Mesenchymal stem cell (in vitro differentiated cells and primary cell): Measurements from ENCODE around the gene CCSER1.

Experiments
- DNase-seq: peaks from one replicate; pipeline ENCODE4 v3.0.0-alpha.2; 2013
- H2AFZ ChIP-seq: one replicate; pipeline ENCODE4 v1.6.1; 2013; ENCODE audit warnings: low read depth, mild to moderate bottlenecking, control low read depth, inconsistent platforms, low read length, moderate library complexity
- H2AK5ac ChIP-seq: 2 replicates; pipeline ENCODE4 v1.6.1; 2013; ENCODE audit warnings: low read length, moderate library complexity, mild to moderate bottlenecking, inconsistent platforms; ENCODE audit not compliant: severe bottlenecking
- H2BK120ac ChIP-seq: one replicate; pipeline ENCODE4 v1.6.1; 2013; ENCODE audit warnings: low read depth, mild to moderate bottlenecking, inconsistent platforms, low read length, moderate library complexity
- H2BK12ac ChIP-seq, 2 experiments: one replicate each; pipeline ENCODE4 v1.6.1; 2013; ENCODE audit warnings: inconsistent platforms in 2 of 2, low read length in 2 of 2, mild to moderate bottlenecking in 2 of 2, moderate library complexity in 2 of 2, control low read depth in 1 of 2
- H2BK15ac ChIP-seq: one replicate; pipeline ENCODE4 v1.6.1; 2013; ENCODE audit warnings: mild to moderate bottlenecking, low read depth, inconsistent platforms; ENCODE audit not compliant: poor library complexity, severe bottlenecking
- H2BK5ac ChIP-seq: 2 replicates; pipeline ENCODE4 v1.6.1; 2013; ENCODE audit warnings: low read depth, mild to moderate bottlenecking, low read length, control low read depth, inconsistent platforms; ENCODE audit not compliant: poor library complexity, severe bottlenecking
- H3K14ac ChIP-seq, 2 experiments: one replicate each; pipeline ENCODE4 v1.6.1; 2013; ENCODE audit warnings: inconsistent platforms in 2 of 2, low read length in 2 of 2, control low read depth in 1 of 2, mild to moderate bottlenecking in 1 of 2, moderate library complexity in 1 of 2
- H3K18ac ChIP-seq, 2 experiments: one replicate each; pipeline ENCODE4 v1.6.1; 2013; ENCODE audit warnings: inconsistent platforms in 2 of 2, low read length in 2 of 2, control low read depth in 1 of 2, low read depth in 1 of 2, mild to moderate bottlenecking in 1 of 2
- H3K23ac ChIP-seq, 2 experiments: one replicate each; pipeline ENCODE4 v1.6.1; 2013; ENCODE audit warnings: inconsistent platforms in 2 of 2, low read length in 2 of 2, mild to moderate bottlenecking in 2 of 2, moderate library complexity in 2 of 2, control low read depth in 1 of 2
- H3K27ac ChIP-seq: 2 replicates; pipeline ENCODE4 v1.5.1; 2013; ENCODE audit warnings: mild to moderate bottlenecking, moderate library complexity, low read length, control low read depth, inconsistent platforms; ENCODE audit not compliant: poor library complexity, severe bottlenecking
- H3K27me3 ChIP-seq, 2 experiments: 2 replicates each; pipeline versions ENCODE4 v1.6.1 to v1.7.0; 2013; ENCODE audit warnings: low read length in 2 of 2, mild to moderate bottlenecking in 2 of 2, moderate library complexity in 2 of 2, control low read depth in 1 of 2, inconsistent platforms in 1 of 2; ENCODE audit not compliant: control insufficient read depth in 1 of 2, insufficient read depth in 1 of 2
- H3K36me3 ChIP-seq, 2 experiments: 2 replicates each; pipeline versions ENCODE4 v1.6.1 to v1.7.0; 2013; ENCODE audit warnings: low read length in 2 of 2, control low read depth in 1 of 2, inconsistent platforms in 1 of 2, low read depth in 1 of 2, mild to moderate bottlenecking in 1 of 2; ENCODE audit not compliant: insufficient read depth in 2 of 2, control insufficient read depth in 1 of 2
- H3K4ac ChIP-seq, 2 experiments: one replicate each; pipeline ENCODE4 v1.6.1; 2013; ENCODE audit warnings: inconsistent platforms in 2 of 2, low read length in 2 of 2, mild to moderate bottlenecking in 2 of 2, moderate library complexity in 2 of 2, control low read depth in 1 of 2, low read depth in 1 of 2
- H3K4me1 ChIP-seq: 2 replicates; pipeline ENCODE4 v1.6.1; 2013; ENCODE audit warnings: low read depth, low read length, control low read depth; ENCODE audit not compliant: control insufficient read depth, insufficient read depth
- H3K4me2 ChIP-seq: 2 replicates; pipeline ENCODE4 v1.6.1; 2013; ENCODE audit warnings: low read length, mild to moderate bottlenecking, inconsistent platforms; ENCODE audit not compliant: poor library complexity, severe bottlenecking
- H3K4me3 ChIP-seq, 2 experiments: 2 replicates each; pipeline versions ENCODE4 v1.5.1 to v1.7.0; 2013; ENCODE audit warnings: low read length in 2 of 2, mild to moderate bottlenecking in 2 of 2, control low read depth in 1 of 2, low read depth in 1 of 2; ENCODE audit not compliant: insufficient read depth in 1 of 2
- H3K79me1 ChIP-seq: replicated peaks from 2 replicates; pipeline ENCODE4 v1.6.1; 2013; ENCODE audit warnings: mild to moderate bottlenecking, control low read depth, low read length, inconsistent platforms; ENCODE audit not compliant: poor library complexity, severe bottlenecking
- H3K9ac ChIP-seq: 2 replicates; pipeline ENCODE4 v1.7.0; 2013; ENCODE audit warnings: mild to moderate bottlenecking, low read length, moderate library complexity
- H3K9me3 ChIP-seq: 2 replicates; pipeline ENCODE4 v1.7.0; 2013; ENCODE audit warnings: mild to moderate bottlenecking, low read length; ENCODE audit not compliant: control insufficient read depth
- H4K8ac ChIP-seq: one replicate; pipeline ENCODE4 v1.6.1; 2013; ENCODE audit warnings: inconsistent platforms, mild to moderate bottlenecking, low read length, moderate library complexity
- H4K91ac ChIP-seq: one replicate; pipeline ENCODE4 v1.6.1; 2013; ENCODE audit warnings: mild to moderate bottlenecking, low read length, inconsistent platforms
- WGBS: methylation state at CpG from one replicate; pipeline ENCODE4 v1.1.7; 2013; ENCODE audit warnings: mixed read lengths; 5-methylcytosine and 5-hydroxymethylcytosine counted together

The CCSER1 gene

DNA sequence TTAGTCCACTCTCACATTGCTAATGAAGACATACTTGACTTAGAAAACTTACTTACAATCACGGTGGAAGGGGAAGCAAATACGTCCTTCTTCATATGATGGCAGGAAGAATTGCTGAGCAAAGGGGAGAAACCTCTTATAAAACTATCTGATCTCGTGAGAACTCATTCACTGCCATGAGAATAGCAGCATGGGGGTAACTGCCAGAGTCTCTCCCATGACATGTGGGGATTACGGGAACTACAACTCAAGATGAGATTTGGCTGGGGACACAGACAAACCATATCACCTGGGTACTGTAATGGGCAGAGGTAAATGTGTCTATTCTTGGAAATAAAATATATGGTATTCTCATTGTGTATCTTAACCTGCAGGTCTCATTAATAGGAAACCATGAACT is 1464.9 kb downstream of the CCSER1 start:
- Histone ChIP-seq H3K27ac (no peak overlapping the region), H3K4me3 (no peak overlapping the region), H3K9me3 (no peaks in the 10 kb centered on the region), H2AFZ (no peak overlapping the region), H4K91ac (no peak overlapping the region), H3K14ac (no peak overlapping the region), H3K4me2 (no peak overlapping the region), H2AK5ac (no peak overlapping the region), H2BK120ac (no peak overlapping the region), H2BK15ac (no peak overlapping the region), H3K9ac (no peak overlapping the region), H3K23ac (no peak overlapping the region), H3K27me3 (no peaks in the 10 kb centered on the region), H3K4me1 (no peaks in the 10 kb centered on the region), H3K79me1 (no peaks in the 10 kb centered on the region), H3K36me3 (no peaks in the 10 kb centered on the region), H4K8ac (no peak overlapping the region), H2BK5ac (no peak overlapping the region), H2BK12ac (no peak overlapping the region), H3K4ac (no peak overlapping the region), H3K18ac (no peak overlapping the region)
- WGBS: 77% methylated on average over 4 of the region's 4 CpGs
- no peak for DNase-seq

DNA sequence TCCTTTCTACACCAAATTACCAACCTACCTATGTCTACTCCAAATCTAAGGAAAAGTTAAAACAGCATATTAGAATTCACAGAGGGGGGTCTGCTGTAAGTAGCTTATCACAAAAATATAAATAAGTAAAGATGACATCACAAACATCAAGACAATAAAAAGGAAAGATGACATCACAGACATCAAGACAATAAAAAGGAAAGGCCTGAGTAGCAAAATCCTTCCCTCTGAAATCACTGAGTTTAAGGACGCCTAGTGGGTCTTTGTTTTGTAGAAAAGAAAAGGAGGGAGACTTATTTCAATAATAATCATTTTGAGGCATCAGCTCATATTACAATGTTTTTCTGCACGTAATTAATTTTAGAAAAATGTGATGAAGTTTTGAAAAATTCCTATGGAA is 1469.5 kb downstream of the CCSER1 start:
- Histone ChIP-seq H2BK12ac (no peak overlapping the region), H2AFZ (no peak overlapping the region), H2BK15ac (no peak overlapping the region), H2BK5ac (no peak overlapping the region), H3K36me3 (no peaks in the 10 kb centered on the region), H3K23ac (no peak overlapping the region), H3K4me2 (no peak overlapping the region), H2BK120ac (no peak overlapping the region), H2AK5ac (no peak overlapping the region), H4K8ac (no peak overlapping the region), H3K27ac (no peak overlapping the region), H3K18ac (no peak overlapping the region), H3K4me3 (no peak overlapping the region), H3K4me1 (no peaks in the 10 kb centered on the region), H3K9ac (no peak overlapping the region), H3K79me1 (no peaks in the 10 kb centered on the region), H3K4ac (no peak overlapping the region), H3K14ac (no peak overlapping the region), H3K9me3 (no peaks in the 10 kb centered on the region), H4K91ac (no peak overlapping the region), H3K27me3 (no peaks in the 10 kb centered on the region)
- no peak for DNase-seq
- WGBS: no CpG with 5 or more reads among the region's 2 CpGs

DNA sequence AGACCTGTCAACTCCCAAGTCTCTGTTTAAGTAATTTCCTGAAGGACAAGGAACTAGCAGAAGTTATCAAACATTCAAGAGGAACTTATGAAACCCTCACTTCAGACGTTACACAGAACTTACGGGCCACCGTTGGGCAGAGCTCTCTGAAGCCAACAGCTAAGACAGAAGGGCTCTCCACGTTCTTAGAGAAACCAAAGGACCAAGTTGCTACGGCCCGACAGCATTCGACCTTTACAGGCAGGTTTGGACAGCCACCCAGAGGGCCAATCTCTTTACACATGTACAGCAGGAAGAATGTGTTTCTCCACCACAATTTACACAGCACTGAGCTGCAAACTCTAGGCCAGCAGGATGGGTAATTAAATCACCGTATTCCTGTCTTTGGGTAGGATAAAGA is 1471.5 kb downstream of the CCSER1 start:
- H4K91ac ChIP-seq: no peak overlapping the region
- no peak overlapping the region for H2AFZ ChIP-seq
- no peak overlapping the region for H2BK5ac ChIP-seq
- no peak overlapping the region for H3K18ac ChIP-seq
- no peak for DNase-seq
- no peaks in the 10 kb centered on the region for H3K4me1 ChIP-seq
- no peak overlapping the region for H2BK120ac ChIP-seq
- H3K4me3 ChIP-seq: no peak overlapping the region
- no peak overlapping the region for H3K27ac ChIP-seq
- no peaks in the 10 kb centered on the region for H3K9me3 ChIP-seq
- no peak overlapping the region for H4K8ac ChIP-seq
- no peak overlapping the region for H3K4ac ChIP-seq
- no peak overlapping the region for H3K23ac ChIP-seq
- no peaks in the 10 kb centered on the region for H3K27me3 ChIP-seq
- H3K36me3 ChIP-seq: no peaks in the 10 kb centered on the region
- WGBS: 82% methylated on average over 7 of the region's 8 CpGs
- no peak overlapping the region for H3K14ac ChIP-seq
- H3K9ac ChIP-seq: no peak overlapping the region
- no peaks in the 10 kb centered on the region for H3K79me1 ChIP-seq
- no peak overlapping the region for H2BK12ac ChIP-seq
- H3K4me2 ChIP-seq: no peak overlapping the region
- no peak overlapping the region for H2AK5ac ChIP-seq
- H2BK15ac ChIP-seq: no peak overlapping the region

GRCh38 chr4:91600301-91600700 is 1473.1 kb downstream of the CCSER1 start:
- no peak overlapping the region for H3K4me2 ChIP-seq

More at GRCh38 chr4:91600301-91600700, 1473.1 kb downstream of the CCSER1 start:
- H3K4ac ChIP-seq: no peak overlapping the region
- H2BK12ac ChIP-seq: no peak overlapping the region
- no peak overlapping the region for H2AFZ ChIP-seq
- no peak overlapping the region for H3K18ac ChIP-seq
- H3K4me3 ChIP-seq: no peak overlapping the region
- H4K91ac ChIP-seq: no peak overlapping the region
- no peaks in the 10 kb centered on the region for H3K9me3 ChIP-seq
- no peak overlapping the region for H3K14ac ChIP-seq
- no peak overlapping the region for H2BK15ac ChIP-seq
- H3K27ac ChIP-seq: no peak overlapping the region
- no peak for DNase-seq
- no peak overlapping the region for H2BK5ac ChIP-seq
- WGBS: 83% methylated on average over 1 of the region's 1 CpG
- H2AK5ac ChIP-seq: no peak overlapping the region
- no peaks in the 10 kb centered on the region for H3K4me1 ChIP-seq
- no peaks in the 10 kb centered on the region for H3K27me3 ChIP-seq
- no peaks in the 10 kb centered on the region for H3K36me3 ChIP-seq
- H3K23ac ChIP-seq: no peak overlapping the region
- no peak overlapping the region for H4K8ac ChIP-seq
- no peak overlapping the region for H2BK120ac ChIP-seq
- no peak overlapping the region for H3K9ac ChIP-seq
- no peaks in the 10 kb centered on the region for H3K79me1 ChIP-seq
